Measurements from ENCODE around the gene DAPK1.

The DAPK1 gene

GRCh38 chr9:87681271-87682061 lies 183.8 kb downstream of the DAPK1 start:
- no peak for TF ChIP-seq ZNF274 (IDR thresholded peaks at IDR 0.05; ENCODE audit: low read depth, low read length)
- H3K4me3 ChIP-seq (ENCODE audit: low read length), result no peak overlapping the region

DNA sequence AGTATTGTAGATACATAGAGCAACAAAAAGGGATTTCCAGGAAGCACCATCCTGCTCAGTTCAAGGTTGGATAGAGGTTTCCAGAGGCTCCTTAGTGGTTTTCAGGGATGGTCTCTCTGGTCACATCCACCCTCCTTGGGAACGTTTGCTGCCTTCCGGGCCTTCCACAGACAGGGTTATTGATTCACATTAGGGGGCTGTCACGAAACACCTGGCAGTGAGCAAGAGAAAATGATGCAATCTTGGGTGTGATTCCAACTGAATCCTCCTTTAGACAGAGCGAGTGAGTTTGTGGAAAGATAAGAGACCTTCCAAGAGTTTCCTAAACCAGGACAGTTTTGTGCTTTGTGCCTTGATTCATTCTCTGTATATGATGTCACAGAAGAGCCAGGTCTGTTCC lies 184.4 kb downstream of the DAPK1 start:
- no peak for TF ChIP-seq ZNF274 (IDR thresholded peaks at IDR 0.05; ENCODE audit: low read depth, low read length)
- no peak overlapping the region for H3K4me3 ChIP-seq (ENCODE audit: low read length)

- TF ChIP-seq ZNF274 (IDR thresholded peaks at IDR 0.05; ENCODE audit: low read depth, low read length), result no peak
- no peak overlapping the region for H3K4me3 ChIP-seq (ENCODE audit: low read length)
Observed at GRCh38 chr9:87682618-87683017, 185.0 kb downstream of the DAPK1 start.

DNA sequence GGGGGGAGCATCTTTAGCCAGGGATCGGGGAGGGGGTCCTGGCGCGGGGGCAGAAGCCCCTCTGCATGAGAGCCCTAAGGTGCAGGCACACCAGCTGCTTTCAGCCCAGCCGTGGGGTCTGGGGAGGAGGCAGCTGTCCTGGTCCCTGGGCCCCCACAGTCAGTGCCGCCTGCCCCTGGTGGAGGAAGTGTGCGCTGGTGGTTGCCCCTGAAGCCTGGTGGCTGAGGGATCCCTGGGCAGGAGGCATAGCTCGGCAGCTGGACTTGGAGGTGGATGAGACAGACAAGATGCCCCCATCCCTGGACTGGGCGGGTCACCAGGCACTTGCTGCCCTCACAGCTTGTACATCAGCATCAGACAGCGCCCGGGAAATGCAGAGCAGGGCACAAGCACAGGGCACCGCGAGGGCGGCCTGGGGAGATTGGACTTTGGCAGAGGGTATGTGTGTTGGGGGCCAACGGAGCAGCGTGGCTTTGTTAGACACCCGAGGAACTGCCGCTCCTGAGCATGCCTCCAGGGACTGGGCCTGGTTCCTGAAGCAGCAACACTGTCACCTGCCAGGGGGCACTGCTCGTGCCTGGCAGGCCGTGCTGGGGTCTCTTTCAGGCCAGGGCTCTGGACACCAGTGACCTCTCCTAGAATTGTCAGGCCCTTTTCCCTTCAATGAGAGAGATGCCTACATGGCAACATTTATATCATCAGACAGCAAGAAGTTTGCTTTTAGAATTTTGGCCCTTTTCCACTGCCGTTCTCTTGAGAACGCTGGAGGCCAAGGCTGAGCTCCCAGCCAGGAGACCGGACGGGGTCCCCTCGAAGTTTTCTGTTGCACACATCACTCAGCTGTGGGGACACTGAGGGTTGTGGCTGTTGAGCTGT lies 186.3 kb downstream of the DAPK1 start:
- no peak for TF ChIP-seq ZNF274 (IDR thresholded peaks at IDR 0.05; ENCODE audit: low read depth, low read length)
- H3K4me3 ChIP-seq (ENCODE audit: low read length), result no peak overlapping the region

DNA sequence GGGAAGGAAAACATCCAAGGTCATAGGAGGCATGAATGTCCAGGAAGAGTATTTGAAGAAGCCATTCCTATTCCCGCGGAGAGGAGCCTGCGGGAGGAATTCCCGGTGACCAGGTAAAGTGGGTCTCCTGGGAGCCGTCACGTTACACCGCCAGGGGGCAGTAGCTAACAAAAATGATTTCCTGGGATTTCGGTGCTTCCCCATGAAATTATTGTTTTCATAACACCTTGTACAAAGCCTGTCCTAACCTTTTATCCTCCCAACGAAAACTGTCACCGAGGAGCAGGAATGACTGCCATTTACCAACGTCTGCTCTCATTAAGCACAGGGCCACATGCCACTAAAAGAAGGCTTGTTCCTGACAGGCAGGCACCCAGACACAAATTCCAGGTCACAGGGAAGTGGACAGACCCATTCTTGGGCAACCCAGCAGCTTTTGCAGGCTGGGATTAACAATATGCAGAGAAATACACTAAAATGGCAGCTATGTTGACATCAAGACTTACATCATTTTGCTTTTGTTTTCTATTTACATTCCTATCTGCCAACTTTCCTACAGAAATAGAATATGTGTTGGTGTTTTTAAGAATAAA lies 187.1 kb downstream of the DAPK1 start:
- no peak overlapping the region for H3K4me3 ChIP-seq (ENCODE audit: low read length)

GRCh38 chr9:87685441-87685840 lies 187.8 kb downstream of the DAPK1 start:
- no peak for TF ChIP-seq ZNF274 (IDR thresholded peaks at IDR 0.05; ENCODE audit: low read depth, low read length)
- H3K4me3 ChIP-seq (ENCODE audit: low read length), result no peak overlapping the region

More for the DNA sequence above, 187.1 kb downstream of the DAPK1 start:
- no peak for TF ChIP-seq ZNF274 (IDR thresholded peaks at IDR 0.05; ENCODE audit: low read depth, low read length)

- no peak overlapping the region for H3K4me3 ChIP-seq (ENCODE audit: low read length)
- TF ChIP-seq ZNF274 (IDR thresholded peaks at IDR 0.05; ENCODE audit: low read depth, low read length), result no peak
Observed at GRCh38 chr9:87685871-87686519, 188.3 kb downstream of the DAPK1 start.

GRCh38 chr9:87686520-87687090 lies 188.9 kb downstream of the DAPK1 start:
- no peak overlapping the region for H3K4me3 ChIP-seq (ENCODE audit: low read length)
- no peak for TF ChIP-seq ZNF274 (IDR thresholded peaks at IDR 0.05; ENCODE audit: low read depth, low read length)

DNA sequence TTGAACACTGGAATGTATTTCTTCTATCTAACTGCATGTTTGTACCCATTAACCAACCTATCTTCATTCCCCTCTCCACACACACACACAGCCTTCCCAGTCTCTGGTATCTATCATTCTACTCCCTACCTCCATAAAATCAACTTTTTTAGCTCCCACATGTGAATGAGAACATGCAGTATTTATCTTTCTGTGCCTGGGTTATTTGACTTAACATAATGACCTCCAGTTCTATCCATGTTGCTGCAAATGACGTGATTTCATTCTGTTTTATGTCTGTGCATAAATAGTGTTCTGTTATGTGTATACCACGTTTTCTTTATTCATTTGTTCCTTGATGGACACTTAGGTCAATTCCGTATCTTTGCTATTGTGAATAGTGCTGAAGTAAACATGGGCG lies 189.5 kb downstream of the DAPK1 start:
- H3K4me3 ChIP-seq (ENCODE audit: low read length), result no peak overlapping the region
- TF ChIP-seq ZNF274 (IDR thresholded peaks at IDR 0.05; ENCODE audit: low read depth, low read length), result no peak

DNA sequence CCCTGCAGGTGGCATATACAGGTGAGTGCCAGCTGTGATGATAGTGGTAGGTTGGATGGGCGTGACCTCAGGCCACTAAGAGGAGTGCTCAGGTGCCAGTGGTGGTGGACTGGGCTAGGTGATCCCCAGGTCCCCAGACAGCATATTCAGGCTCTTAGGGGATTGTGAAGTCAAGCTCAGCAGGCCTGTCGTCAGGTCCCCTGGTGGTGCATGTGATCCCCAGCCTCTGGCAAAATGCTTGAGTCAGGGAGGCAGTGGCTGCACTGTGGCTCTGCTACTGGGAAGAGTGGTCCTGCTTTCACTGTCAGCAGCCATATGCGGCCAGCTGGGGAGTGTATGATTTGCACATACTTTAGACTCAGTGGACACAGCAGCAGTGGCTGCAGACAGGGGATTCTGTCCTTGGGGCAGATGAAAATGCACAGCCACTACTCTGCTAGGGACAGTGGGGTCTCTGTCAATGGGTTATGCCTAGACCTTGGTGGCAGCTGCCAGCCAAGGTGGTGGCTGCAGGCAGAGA lies 196.6 kb downstream of the DAPK1 start:
- no peak for TF ChIP-seq ZNF274 (IDR thresholded peaks at IDR 0.05; ENCODE audit: low read depth, low read length)
- no peak overlapping the region for H3K4me3 ChIP-seq (ENCODE audit: low read length)

- TF ChIP-seq ZNF274 (IDR thresholded peaks at IDR 0.05; ENCODE audit: low read depth, low read length), result no peak
- H3K4me3 ChIP-seq (ENCODE audit: low read length), result no peak overlapping the region
Observed at GRCh38 chr9:87695523-87695922, 197.9 kb downstream of the DAPK1 start.

DNA sequence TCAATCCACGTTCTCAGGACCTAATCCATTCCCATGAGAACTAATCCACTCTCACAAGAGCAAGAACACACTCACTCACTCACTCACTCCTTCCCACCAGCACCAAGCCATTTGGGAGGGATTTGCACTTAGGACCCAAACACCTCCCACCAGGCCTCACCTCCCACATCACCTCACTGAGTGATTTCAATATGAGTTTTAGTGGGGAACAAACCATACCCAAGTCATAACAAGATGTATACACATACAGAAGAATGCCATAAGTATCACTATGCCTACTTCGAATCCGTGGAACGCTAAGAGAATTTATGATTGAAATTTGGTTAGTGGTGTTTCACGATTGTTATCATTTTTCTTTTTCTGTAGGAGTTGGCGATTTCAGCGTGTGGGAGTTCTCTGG lies 199.0 kb downstream of the DAPK1 start:
- no peak overlapping the region for H3K4me3 ChIP-seq (ENCODE audit: low read length)
- TF ChIP-seq ZNF274 (IDR thresholded peaks at IDR 0.05; ENCODE audit: low read depth, low read length), result no peak

DNA sequence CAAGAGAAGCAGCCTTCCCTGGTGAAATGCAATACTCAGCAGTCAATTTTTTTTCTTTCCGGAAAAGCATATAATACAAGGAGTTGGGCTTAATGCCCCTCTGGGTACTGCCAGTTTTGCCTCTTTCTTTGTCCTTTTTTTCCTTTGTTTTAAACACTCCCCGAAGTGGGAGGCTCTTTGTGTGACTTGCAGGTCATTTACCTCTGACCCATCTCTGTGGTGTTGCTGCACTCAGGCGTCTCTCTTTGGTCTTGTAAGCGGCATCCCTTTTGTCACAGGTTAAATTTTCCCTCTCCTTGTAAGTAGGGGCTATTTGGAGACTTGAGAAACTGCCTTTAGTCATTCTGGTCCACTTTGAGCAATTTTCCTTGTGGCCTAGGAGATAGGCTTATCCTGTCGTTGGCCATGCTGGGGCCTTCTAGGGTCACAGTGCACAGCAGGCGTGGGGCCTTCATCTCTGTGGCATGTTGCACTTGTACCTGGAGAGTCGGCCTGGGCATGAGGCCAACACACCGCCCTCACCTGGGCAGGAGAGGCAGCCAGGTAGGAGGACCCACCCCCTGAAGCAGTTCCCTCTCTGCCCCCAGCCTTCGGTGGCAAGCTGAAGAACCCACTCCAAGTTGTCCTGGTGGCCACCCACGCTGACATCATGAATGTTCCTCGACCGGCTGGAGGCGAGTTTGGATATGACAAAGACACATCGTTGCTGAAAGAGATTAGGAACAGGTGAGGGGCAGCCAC lies 200.6 kb downstream of the DAPK1 start:
- no peak for TF ChIP-seq ZNF274 (IDR thresholded peaks at IDR 0.05; ENCODE audit: low read depth, low read length)
- no peak overlapping the region for H3K4me3 ChIP-seq (ENCODE audit: low read length)

All from GM08714 (cell line).